Measurements from ENCODE around the gene ACLY. TPM values are rescaled to one million over a fixed set of nuclear protein-coding genes. Genes with fewer than 3 reads are reported as not detected.

The ACLY gene
- total RNA-seq, 1 experiment from 2014 or later = 350 TPM

- ChIA-PET POLR2A (no interaction called here), CTCF (interaction anchor here (1.2 to 1.9 kb wide), 2 partner anchors 32 to 369 kb away, joined by 4 to 11 read pairs; partner anchors contain the start of gene JUP)
- no peak for DNase-seq (ENCODE audit: low spot score)
- no peaks in the 10 kb centered on the region for H3K9me3 Mint-ChIP-seq
- no peak for ATAC-seq
- H3K4me1 Mint-ChIP-seq = peaks cover 27% of the 10 kb centered on the region
- H3K27ac Mint-ChIP-seq = no peak overlapping the region
- H3K27me3 Mint-ChIP-seq (ENCODE audit: low read depth) = no peaks in the 10 kb centered on the region; the same call in 1 of the 2 replicates
- TF ChIP-seq, protein P1, sequence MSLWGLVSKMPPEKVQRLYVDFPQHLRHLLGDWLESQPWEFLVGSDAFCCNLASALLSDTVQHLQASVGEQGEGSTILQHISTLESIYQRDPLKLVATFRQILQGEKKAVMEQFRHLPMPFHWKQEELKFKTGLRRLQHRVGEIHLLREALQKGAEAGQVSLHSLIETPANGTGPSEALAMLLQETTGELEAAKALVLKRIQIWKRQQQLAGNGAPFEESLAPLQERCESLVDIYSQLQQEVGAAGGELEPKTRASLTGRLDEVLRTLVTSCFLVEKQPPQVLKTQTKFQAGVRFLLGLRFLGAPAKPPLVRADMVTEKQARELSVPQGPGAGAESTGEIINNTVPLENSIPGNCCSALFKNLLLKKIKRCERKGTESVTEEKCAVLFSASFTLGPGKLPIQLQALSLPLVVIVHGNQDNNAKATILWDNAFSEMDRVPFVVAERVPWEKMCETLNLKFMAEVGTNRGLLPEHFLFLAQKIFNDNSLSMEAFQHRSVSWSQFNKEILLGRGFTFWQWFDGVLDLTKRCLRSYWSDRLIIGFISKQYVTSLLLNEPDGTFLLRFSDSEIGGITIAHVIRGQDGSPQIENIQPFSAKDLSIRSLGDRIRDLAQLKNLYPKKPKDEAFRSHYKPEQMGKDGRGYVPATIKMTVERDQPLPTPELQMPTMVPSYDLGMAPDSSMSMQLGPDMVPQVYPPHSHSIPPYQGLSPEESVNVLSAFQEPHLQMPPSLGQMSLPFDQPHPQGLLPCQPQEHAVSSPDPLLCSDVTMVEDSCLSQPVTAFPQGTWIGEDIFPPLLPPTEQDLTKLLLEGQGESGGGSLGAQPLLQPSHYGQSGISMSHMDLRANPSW (CRISPR knock-in tag; conservative IDR thresholded peaks at IDR 0.05; ENCODE audit: low read depth) = no peak
- TF ChIP-seq ESRRA (CRISPR knock-in tag; IDR thresholded peaks at IDR 0.05; ENCODE audit: borderline replicate concordance) = no peak
- TF ChIP-seq, protein P2, sequence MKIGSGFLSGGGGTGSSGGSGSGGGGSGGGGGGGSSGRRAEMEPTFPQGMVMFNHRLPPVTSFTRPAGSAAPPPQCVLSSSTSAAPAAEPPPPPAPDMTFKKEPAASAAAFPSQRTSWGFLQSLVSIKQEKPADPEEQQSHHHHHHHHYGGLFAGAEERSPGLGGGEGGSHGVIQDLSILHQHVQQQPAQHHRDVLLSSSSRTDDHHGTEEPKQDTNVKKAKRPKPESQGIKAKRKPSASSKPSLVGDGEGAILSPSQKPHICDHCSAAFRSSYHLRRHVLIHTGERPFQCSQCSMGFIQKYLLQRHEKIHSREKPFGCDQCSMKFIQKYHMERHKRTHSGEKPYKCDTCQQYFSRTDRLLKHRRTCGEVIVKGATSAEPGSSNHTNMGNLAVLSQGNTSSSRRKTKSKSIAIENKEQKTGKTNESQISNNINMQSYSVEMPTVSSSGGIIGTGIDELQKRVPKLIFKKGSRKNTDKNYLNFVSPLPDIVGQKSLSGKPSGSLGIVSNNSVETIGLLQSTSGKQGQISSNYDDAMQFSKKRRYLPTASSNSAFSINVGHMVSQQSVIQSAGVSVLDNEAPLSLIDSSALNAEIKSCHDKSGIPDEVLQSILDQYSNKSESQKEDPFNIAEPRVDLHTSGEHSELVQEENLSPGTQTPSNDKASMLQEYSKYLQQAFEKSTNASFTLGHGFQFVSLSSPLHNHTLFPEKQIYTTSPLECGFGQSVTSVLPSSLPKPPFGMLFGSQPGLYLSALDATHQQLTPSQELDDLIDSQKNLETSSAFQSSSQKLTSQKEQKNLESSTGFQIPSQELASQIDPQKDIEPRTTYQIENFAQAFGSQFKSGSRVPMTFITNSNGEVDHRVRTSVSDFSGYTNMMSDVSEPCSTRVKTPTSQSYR (CRISPR knock-in tag; IDR thresholded peaks at IDR 0.05) = no peak
- no peak for TF ChIP-seq NR1H2 (CRISPR knock-in tag; IDR thresholded peaks at IDR 0.05)
- TF ChIP-seq PRDM15 (CRISPR knock-in tag; IDR thresholded peaks at IDR 0.05) = no peak
- peaks cover 15% of the 10 kb centered on the region for H3K36me3 Mint-ChIP-seq
- no peak overlapping the region for H3K4me3 Mint-ChIP-seq
Observed at GRCh38 chr17:41818024-41818423, 100.7 kb downstream of the ACLY start.

Other genes starting within 250 kb of the ACLY start
- gene EIF1, start 230.1 kb downstream of the ACLY start, total RNA-seq (2021) = 466 to 481 TPM (median 475 TPM) in 3 replicates
- gene GAST, start 206.6 kb downstream of the ACLY start, total RNA-seq (2021) = not detected in 3 replicates
- gene HAP1, start 184.3 kb downstream of the ACLY start, total RNA-seq (2021) = 4.4 to 5.0 TPM (median 4.4 TPM) in 3 replicates
- 93.5 to 103 TPM (median 100 TPM) in 3 replicates for gene JUP, start 132.2 kb downstream of the ACLY start, total RNA-seq (2021)
- 32.1 to 34.6 TPM (median 33.5 TPM) in 3 replicates for gene P3H4, start 107.0 kb downstream of the ACLY start, total RNA-seq (2021)
- gene FKBP10, start 105.9 kb downstream of the ACLY start, total RNA-seq (2021) = 227 to 243 TPM (median 232 TPM) in 3 replicates
- 58.1 to 62.9 TPM (median 59.4 TPM) in 3 replicates for gene NT5C3B, start 82.7 kb downstream of the ACLY start, total RNA-seq (2021)
- gene KLHL10, start 81.1 kb downstream of the ACLY start, total RNA-seq (2021) = 0.14 to 0.35 TPM (median 0.14 TPM) in 3 replicates
- gene KLHL11, start 53.5 kb downstream of the ACLY start, total RNA-seq (2021) = 13.4 to 15.0 TPM (median 14.7 TPM) in 3 replicates
- 1.2 to 2.1 TPM (median 1.9 TPM) in 3 replicates for gene ODAD4, start 11.7 kb upstream of the ACLY start, total RNA-seq (2021)
- 52.5 to 54.2 TPM (median 53.9 TPM) in 3 replicates for gene CNP, start 47.8 kb upstream of the ACLY start, total RNA-seq (2021)
- gene DNAJC7, start 98.5 kb upstream of the ACLY start, total RNA-seq (2021) = 111 to 140 TPM (median 114 TPM) in 3 replicates
- gene NKIRAS2, start 101.1 kb upstream of the ACLY start, total RNA-seq (2021) = 31.9 to 37.3 TPM (median 36.1 TPM) in 3 replicates
- gene C17orf113, start 131.7 kb upstream of the ACLY start, total RNA-seq (2021) = 1.9 to 2.8 TPM (median 2.5 TPM) in 3 replicates
- gene ZNF385C, start 179.5 kb upstream of the ACLY start, total RNA-seq (2021) = 3.1 to 4.5 TPM (median 3.7 TPM) in 3 replicates
- 6.3 to 7.6 TPM (median 7.3 TPM) in 3 replicates for gene DHX58, start 193.8 kb upstream of the ACLY start, total RNA-seq (2021)
- 44.8 to 54.0 TPM (median 52.7 TPM) in 3 replicates for gene KAT2A, start 202.4 kb upstream of the ACLY start, total RNA-seq (2021)
- gene HSPB9, start 203.9 kb upstream of the ACLY start, total RNA-seq (2021) = 0.30 to 0.57 TPM (median 0.46 TPM) in 3 replicates
- gene RAB5C, start 236.0 kb upstream of the ACLY start, total RNA-seq (2021) = 74.3 to 84.8 TPM (median 84.1 TPM) in 3 replicates